SK-N-SH (cell line): Measurements from ENCODE around the gene TFDP2. TPM values are rescaled to one million over a fixed set of nuclear protein-coding genes. Genes with fewer than 3 reads are reported as not detected.

Experiments used
- CTCF ChIA-PET: fragments of 300-600, 350-600 bp; formaldehyde crosslinking; extraction: SDS; loops from one replicate; lab custom pipeline; 2021; lab: Yijun Ruan, JAX
- POLR2A ChIA-PET: fragments of 350-600 bp; sonication (Branson Sonifier 250); formaldehyde crosslinking; extraction: SDS; loops from one replicate; lab custom pipeline; 2020; ENCODE audit warnings: antibody characterized with exemption, inconsistent platforms; lab: Yijun Ruan, JAX
- DNase-seq: peaks from one replicate; pipeline ENCODE4 v3.0.0; 2012
- H2AFZ ChIP-seq: fragments of 200-600 bp; sonication (generic); 2 replicates; pipeline ENCODE4 v1.8.1; 2016; ENCODE audit warnings: antibody characterized with exemption, mild to moderate bottlenecking, low read depth
- H3F3A ChIP-seq: fragments of 200-600 bp; sonication (generic); replicated peaks from 2 replicates; pipeline ENCODE3; 2016; ENCODE audit warnings: antibody characterized with exemption, mild to moderate bottlenecking; ENCODE audit not compliant: insufficient read depth
- H3K27ac ChIP-seq, 2 experiments: fragments of 200-500 bp in 1 of 2; fragments of 200-600 bp in 1 of 2; sonication (Bioruptor generic) in 1 of 2; sonication (generic), shearing (Covaris generic) in 1 of 2; 2 replicates each; pipeline versions ENCODE4 v1.5.1 to v1.6.1; 2014 to 2016; ENCODE audit warnings: low read depth in 2 of 2, inconsistent platforms in 1 of 2, low read length in 1 of 2, mild to moderate bottlenecking in 1 of 2, mixed read lengths in 1 of 2
- H3K27me3 ChIP-seq: fragments of 200-600 bp; sonication (generic), shearing (Covaris generic); 2 replicates; pipeline ENCODE4 v1.6.1; 2016; ENCODE audit warnings: mixed run types; ENCODE audit not compliant: insufficient read depth
- H3K36me3 ChIP-seq, 2 experiments: fragments of 200-500 bp in 1 of 2; fragments of 200-600 bp in 1 of 2; sonication (Bioruptor generic) in 1 of 2; sonication (generic) in 1 of 2; replicated peaks in 1 of 2; 2 replicates each; pipeline versions ENCODE3 to v1.5.1; 2014 to 2016; ENCODE audit warnings: low read length in 1 of 2, mild to moderate bottlenecking in 1 of 2; ENCODE audit not compliant: insufficient read depth in 2 of 2, control insufficient read depth in 1 of 2
- H3K4me1 ChIP-seq, 2 experiments: fragments of 200-500 bp in 1 of 2; fragments of 200-600 bp in 1 of 2; sonication (Bioruptor generic) in 1 of 2; sonication (generic), shearing (Covaris generic) in 1 of 2; 2 replicates each; pipeline versions ENCODE4 v1.5.1 to v1.6.1; 2014 to 2016; ENCODE audit warnings: low read depth in 1 of 2, low read length in 1 of 2, mixed run types in 1 of 2; ENCODE audit not compliant: insufficient read depth in 2 of 2, control insufficient read depth in 1 of 2
- H3K4me2 ChIP-seq: fragments of 200-600 bp; sonication (generic), shearing (Covaris generic); 2 replicates; pipeline ENCODE4 v1.6.1; 2017; ENCODE audit warnings: mixed run types
- H3K4me3 ChIP-seq, 2 experiments: fragments of 200-500 bp in 1 of 2; fragments of 200-600 bp in 1 of 2; sonication (Bioruptor generic) in 1 of 2; sonication (generic), shearing (Covaris generic) in 1 of 2; 2 replicates each; pipeline versions ENCODE4 v1.5.1 to v1.8.1; 2014 to 2016; ENCODE audit warnings: low read depth in 2 of 2, inconsistent platforms in 1 of 2, low read length in 1 of 2, mild to moderate bottlenecking in 1 of 2, mixed read lengths in 1 of 2, moderate library complexity in 1 of 2
- H3K79me2 ChIP-seq: fragments of 200-600 bp; sonication (generic); 2 replicates; pipeline ENCODE4 v1.8.1; 2017; ENCODE audit warnings: mild to moderate bottlenecking; ENCODE audit not compliant: insufficient read depth
- H3K9ac ChIP-seq: fragments of 200-600 bp; sonication (generic); 2 replicates; pipeline ENCODE4 v1.6.1; 2017; ENCODE audit warnings: mixed run types
- H3K9me2 ChIP-seq: fragments of 200-600 bp; sonication (generic); 2 replicates; pipeline ENCODE4 v1.6.1; 2017; ENCODE audit warnings: mixed run types
- H3K9me3 ChIP-seq: fragments of 200-600 bp; sonication (generic); 2 replicates; pipeline ENCODE4 v1.6.1; 2017; ENCODE audit warnings: mixed run types, mild to moderate bottlenecking, moderate library complexity
- H4K20me1 ChIP-seq: fragments of 200-600 bp; sonication (generic); 2 replicates; pipeline ENCODE4 v1.6.1; 2017; ENCODE audit warnings: mild to moderate bottlenecking, mixed run types; ENCODE audit not compliant: insufficient read depth
- CHD2 ChIP-seq: fragments of 150-350 bp; IDR thresholded peaks from 2 replicates; pipeline ENCODE4 v1.6.1; 2018; ENCODE audit warnings: low read length; ENCODE audit not compliant: partially characterized antibody
- ELF1 ChIP-seq: IDR thresholded peaks from 2 replicates; pipeline ENCODE4 v1.4.0; 2012
- EZH2phosphoT487 ChIP-seq: fragments of 200-600 bp; sonication (generic); IDR thresholded peaks from 2 replicates; pipeline ENCODE4 v1.6.1; 2017; ENCODE audit warnings: low read depth, mixed run types, mild to moderate bottlenecking, antibody characterized with exemption, moderate library complexity, borderline replicate concordance
- FOSL2 ChIP-seq: IDR thresholded peaks from 2 replicates; pipeline ENCODE4 v1.4.0; 2012; ENCODE audit warnings: low read depth, mild to moderate bottlenecking, moderate library complexity, borderline replicate concordance
- FOXM1 ChIP-seq: IDR thresholded peaks from 2 replicates; pipeline ENCODE4 v1.4.0; 2012; ENCODE audit warnings: low read depth, mild to moderate bottlenecking
- GATA2 ChIP-seq: sonication (generic); formaldehyde crosslinking; IDR thresholded peaks from 2 replicates; pipeline ENCODE4 v1.5.0; 2020; ENCODE audit warnings: mild to moderate bottlenecking, missing genetic modification reagents
- POLR2AphosphoS5 ChIP-seq: IDR thresholded peaks from 2 replicates; pipeline ENCODE4 v1.6.1; 2012; ENCODE audit warnings: low read depth, low read length
- RAD21 ChIP-seq: IDR thresholded peaks from 2 replicates; pipeline ENCODE4 v1.6.1; 2012; ENCODE audit warnings: mild to moderate bottlenecking, low read length
- RCOR1 ChIP-seq: fragments of 150-350 bp; IDR thresholded peaks from 2 replicates; pipeline ENCODE4 v1.6.1; 2017; ENCODE audit warnings: antibody characterized with exemption, low read length
- SMC3 ChIP-seq: IDR thresholded peaks from 2 replicates; pipeline ENCODE4 v1.6.1; 2012; ENCODE audit warnings: low read depth, low read length, improper control_type of control experiment
- TEAD4 ChIP-seq: IDR thresholded peaks from 2 replicates; pipeline ENCODE4 v1.4.0; 2012; ENCODE audit warnings: mild to moderate bottlenecking, borderline replicate concordance; ENCODE audit not compliant: insufficient read depth
- WGBS: methylation state at CpG from one replicate; pipeline ENCODE4 v1.1.6; 2017; ENCODE audit warnings: low lambda C conversion rate; 5-methylcytosine and 5-hydroxymethylcytosine counted together
- polyA plus RNA-seq, 3 experiments: library from polyadenylated mRNA; depleted of rRNA; stranded (reverse); fragments of >200 nt; gene quantifications; 2 replicates each; pipeline ENCODE4 v1.2.3, GENCODE V29; 2012
- TF ChIP-seq, protein P1 (sequence below): IDR thresholded peaks from 2 replicates; pipeline ENCODE4 v1.6.1; 2012; ENCODE audit warnings: mild to moderate bottlenecking, low read depth, low read length, moderate library complexity
- TF ChIP-seq, protein P2 (sequence below): fragments of 200-600 bp; sonication (generic); IDR thresholded peaks from 2 replicates; pipeline ENCODE4 v1.6.1; 2017; ENCODE audit warnings: antibody characterized with exemption, mild to moderate bottlenecking, moderate library complexity
- TF ChIP-seq, protein P3 (sequence below): fragments of 150-350 bp; IDR thresholded peaks from 2 replicates; pipeline ENCODE4 v1.6.1; 2017; ENCODE audit warnings: antibody characterized with exemption, low read length, low read depth, borderline replicate concordance
- TF ChIP-seq, protein P4 (sequence below): IDR thresholded peaks from 2 replicates; pipeline ENCODE4 v1.4.0; 2012; ENCODE audit warnings: low read depth, borderline replicate concordance
- TF ChIP-seq, protein P5 (sequence below): IDR thresholded peaks from 2 replicates; pipeline ENCODE4 v1.4.0; 2012; ENCODE audit warnings: low read depth
- TF ChIP-seq, protein P6 (sequence below): fragments of 150-350 bp; IDR thresholded peaks from 2 replicates; pipeline ENCODE4 v1.6.1; 2016; ENCODE audit warnings: mild to moderate bottlenecking, low read depth, low read length

Gene TFDP2
- polyA plus RNA-seq, 1 of the 3 experiments (the other 2 are of a cell fraction), result 8.6 TPM

DNA sequence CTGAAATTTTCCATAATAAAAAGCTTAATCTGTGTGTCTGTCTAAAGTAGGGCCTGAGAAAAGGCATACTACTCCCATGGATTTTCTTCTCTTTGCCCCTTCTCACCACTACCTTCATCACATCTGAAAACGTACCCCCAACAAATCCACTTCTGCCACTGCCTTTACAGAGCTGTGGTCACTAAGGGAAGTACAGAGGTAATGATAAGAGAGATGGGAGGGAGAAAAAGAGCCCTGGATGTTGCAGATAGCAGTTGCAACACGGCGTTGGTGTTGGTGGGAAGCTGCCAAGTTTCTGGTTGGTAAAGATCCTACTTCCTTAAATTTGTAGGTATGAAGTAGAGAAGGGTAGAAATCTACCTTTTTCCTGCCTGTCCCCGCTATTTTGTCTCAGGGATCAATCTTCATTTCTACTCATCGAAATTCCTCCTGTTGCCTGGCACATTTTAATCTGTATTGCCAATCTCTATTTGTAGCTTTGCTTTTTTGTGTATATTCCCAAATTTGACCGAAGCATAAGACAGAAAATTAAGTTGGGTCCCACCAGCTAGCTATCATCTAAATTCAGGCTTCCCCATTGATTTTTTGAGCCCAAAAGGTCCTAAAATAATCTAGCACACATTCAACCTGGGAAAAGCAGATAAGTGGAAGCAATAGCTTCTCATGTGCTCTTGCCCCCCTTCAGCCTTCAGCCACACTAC, 102.9 kb downstream of the TFDP2 start:
- no peak for DNase-seq
- Histone ChIP-seq H3K36me3 (no peaks in the 10 kb centered on the region), H3K4me1 (no peaks in the 10 kb centered on the region), H3K9me2 (no peaks in the 10 kb centered on the region), H3K79me2 (no peaks in the 10 kb centered on the region), H3K4me2 (no peak overlapping the region), H3F3A (no peaks in the 10 kb centered on the region), H3K27me3 (no peaks in the 10 kb centered on the region), H3K4me3 (no peak overlapping the region), H3K9me3 (no peaks in the 10 kb centered on the region), H4K20me1 (no peaks in the 10 kb centered on the region), H2AFZ (no peak overlapping the region), H3K27ac (no peak overlapping the region), H3K9ac (no peak overlapping the region)
- ChIA-PET CTCF (interaction anchor here (1.0 kb wide), 1 partner anchor 51 kb away, joined by 3 read pairs; no protein-coding TSS in a partner anchor), POLR2A (no interaction called here)
- TF ChIP-seq RCOR1, result no peak
- no peak for TF ChIP-seq TEAD4
- TF ChIP-seq ELF1, result no peak
- no peak for TF ChIP-seq RAD21
- no peak for TF ChIP-seq FOSL2
- TF ChIP-seq, protein P1, sequence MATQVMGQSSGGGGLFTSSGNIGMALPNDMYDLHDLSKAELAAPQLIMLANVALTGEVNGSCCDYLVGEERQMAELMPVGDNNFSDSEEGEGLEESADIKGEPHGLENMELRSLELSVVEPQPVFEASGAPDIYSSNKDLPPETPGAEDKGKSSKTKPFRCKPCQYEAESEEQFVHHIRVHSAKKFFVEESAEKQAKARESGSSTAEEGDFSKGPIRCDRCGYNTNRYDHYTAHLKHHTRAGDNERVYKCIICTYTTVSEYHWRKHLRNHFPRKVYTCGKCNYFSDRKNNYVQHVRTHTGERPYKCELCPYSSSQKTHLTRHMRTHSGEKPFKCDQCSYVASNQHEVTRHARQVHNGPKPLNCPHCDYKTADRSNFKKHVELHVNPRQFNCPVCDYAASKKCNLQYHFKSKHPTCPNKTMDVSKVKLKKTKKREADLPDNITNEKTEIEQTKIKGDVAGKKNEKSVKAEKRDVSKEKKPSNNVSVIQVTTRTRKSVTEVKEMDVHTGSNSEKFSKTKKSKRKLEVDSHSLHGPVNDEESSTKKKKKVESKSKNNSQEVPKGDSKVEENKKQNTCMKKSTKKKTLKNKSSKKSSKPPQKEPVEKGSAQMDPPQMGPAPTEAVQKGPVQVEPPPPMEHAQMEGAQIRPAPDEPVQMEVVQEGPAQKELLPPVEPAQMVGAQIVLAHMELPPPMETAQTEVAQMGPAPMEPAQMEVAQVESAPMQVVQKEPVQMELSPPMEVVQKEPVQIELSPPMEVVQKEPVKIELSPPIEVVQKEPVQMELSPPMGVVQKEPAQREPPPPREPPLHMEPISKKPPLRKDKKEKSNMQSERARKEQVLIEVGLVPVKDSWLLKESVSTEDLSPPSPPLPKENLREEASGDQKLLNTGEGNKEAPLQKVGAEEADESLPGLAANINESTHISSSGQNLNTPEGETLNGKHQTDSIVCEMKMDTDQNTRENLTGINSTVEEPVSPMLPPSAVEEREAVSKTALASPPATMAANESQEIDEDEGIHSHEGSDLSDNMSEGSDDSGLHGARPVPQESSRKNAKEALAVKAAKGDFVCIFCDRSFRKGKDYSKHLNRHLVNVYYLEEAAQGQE, result no peak
- no peak for TF ChIP-seq EZH2phosphoT487
- no peak for TF ChIP-seq FOXM1
- TF ChIP-seq, protein P2, sequence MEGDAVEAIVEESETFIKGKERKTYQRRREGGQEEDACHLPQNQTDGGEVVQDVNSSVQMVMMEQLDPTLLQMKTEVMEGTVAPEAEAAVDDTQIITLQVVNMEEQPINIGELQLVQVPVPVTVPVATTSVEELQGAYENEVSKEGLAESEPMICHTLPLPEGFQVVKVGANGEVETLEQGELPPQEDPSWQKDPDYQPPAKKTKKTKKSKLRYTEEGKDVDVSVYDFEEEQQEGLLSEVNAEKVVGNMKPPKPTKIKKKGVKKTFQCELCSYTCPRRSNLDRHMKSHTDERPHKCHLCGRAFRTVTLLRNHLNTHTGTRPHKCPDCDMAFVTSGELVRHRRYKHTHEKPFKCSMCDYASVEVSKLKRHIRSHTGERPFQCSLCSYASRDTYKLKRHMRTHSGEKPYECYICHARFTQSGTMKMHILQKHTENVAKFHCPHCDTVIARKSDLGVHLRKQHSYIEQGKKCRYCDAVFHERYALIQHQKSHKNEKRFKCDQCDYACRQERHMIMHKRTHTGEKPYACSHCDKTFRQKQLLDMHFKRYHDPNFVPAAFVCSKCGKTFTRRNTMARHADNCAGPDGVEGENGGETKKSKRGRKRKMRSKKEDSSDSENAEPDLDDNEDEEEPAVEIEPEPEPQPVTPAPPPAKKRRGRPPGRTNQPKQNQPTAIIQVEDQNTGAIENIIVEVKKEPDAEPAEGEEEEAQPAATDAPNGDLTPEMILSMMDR, result no peak
- no peak for TF ChIP-seq SMC3
- no peak for TF ChIP-seq GATA2
- TF ChIP-seq, protein P3, sequence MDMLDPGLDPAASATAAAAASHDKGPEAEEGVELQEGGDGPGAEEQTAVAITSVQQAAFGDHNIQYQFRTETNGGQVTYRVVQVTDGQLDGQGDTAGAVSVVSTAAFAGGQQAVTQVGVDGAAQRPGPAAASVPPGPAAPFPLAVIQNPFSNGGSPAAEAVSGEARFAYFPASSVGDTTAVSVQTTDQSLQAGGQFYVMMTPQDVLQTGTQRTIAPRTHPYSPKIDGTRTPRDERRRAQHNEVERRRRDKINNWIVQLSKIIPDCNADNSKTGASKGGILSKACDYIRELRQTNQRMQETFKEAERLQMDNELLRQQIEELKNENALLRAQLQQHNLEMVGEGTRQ, result no peak
- TF ChIP-seq, protein P4, sequence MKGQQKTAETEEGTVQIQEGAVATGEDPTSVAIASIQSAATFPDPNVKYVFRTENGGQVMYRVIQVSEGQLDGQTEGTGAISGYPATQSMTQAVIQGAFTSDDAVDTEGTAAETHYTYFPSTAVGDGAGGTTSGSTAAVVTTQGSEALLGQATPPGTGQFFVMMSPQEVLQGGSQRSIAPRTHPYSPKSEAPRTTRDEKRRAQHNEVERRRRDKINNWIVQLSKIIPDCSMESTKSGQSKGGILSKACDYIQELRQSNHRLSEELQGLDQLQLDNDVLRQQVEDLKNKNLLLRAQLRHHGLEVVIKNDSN, result no peak
- TF ChIP-seq, protein P5, sequence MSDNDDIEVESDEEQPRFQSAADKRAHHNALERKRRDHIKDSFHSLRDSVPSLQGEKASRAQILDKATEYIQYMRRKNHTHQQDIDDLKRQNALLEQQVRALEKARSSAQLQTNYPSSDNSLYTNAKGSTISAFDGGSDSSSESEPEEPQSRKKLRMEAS, result no peak
- TF ChIP-seq, protein P6, sequence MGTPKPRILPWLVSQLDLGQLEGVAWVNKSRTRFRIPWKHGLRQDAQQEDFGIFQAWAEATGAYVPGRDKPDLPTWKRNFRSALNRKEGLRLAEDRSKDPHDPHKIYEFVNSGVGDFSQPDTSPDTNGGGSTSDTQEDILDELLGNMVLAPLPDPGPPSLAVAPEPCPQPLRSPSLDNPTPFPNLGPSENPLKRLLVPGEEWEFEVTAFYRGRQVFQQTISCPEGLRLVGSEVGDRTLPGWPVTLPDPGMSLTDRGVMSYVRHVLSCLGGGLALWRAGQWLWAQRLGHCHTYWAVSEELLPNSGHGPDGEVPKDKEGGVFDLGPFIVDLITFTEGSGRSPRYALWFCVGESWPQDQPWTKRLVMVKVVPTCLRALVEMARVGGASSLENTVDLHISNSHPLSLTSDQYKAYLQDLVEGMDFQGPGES, result no peak
- TF ChIP-seq POLR2AphosphoS5, result no peak
- no peak for TF ChIP-seq CHD2
- 93% methylated on average over 6 of the region's 6 CpGs for WGBS
